ENCODE data around the gene SYNGR2.
A peak's percentile ranks its signal among the peaks of the same experiment; 100 is the strongest.

Gene SYNGR2

GRCh38 chr17:78180508-78180907, 12.1 kb downstream of the SYNGR2 start:
- Histone ChIP-seq H3K9ac (ENCODE audit: insufficient read length, low read depth) (no peak overlapping the region), H3K9me3 (ENCODE audit: insufficient read depth, low read length) (no peaks in the 10 kb centered on the region), H3K4me1 (ENCODE audit: insufficient read depth, insufficient read length) (peaks cover 10% of the 10 kb centered on the region), H3K4me3 (ENCODE audit: insufficient read length, low read depth) (no peak overlapping the region), H3K36me3 (ENCODE audit: insufficient read depth, insufficient read length, low read length) (peaks cover 89% of the 10 kb centered on the region), H3K27me3 (ENCODE audit: insufficient read depth, insufficient read length) (no peaks in the 10 kb centered on the region)
- no peak for DNase-seq (ENCODE audit: low read depth, low spot score)
- TF ChIP-seq SUZ12 (IDR thresholded peaks at IDR 0.05; ENCODE audit: extremely low read depth, insufficient read depth, insufficient read length), result no peak
- no peak for TF ChIP-seq ZNF274 (IDR thresholded peaks at IDR 0.05; ENCODE audit: low read depth, low read length)
- no peak for TF ChIP-seq YY1 (IDR thresholded peaks at IDR 0.05; ENCODE audit: insufficient read depth, insufficient read length)

- peaks cover 8% of the 10 kb centered on the region for H3K4me1 ChIP-seq (ENCODE audit: insufficient read depth, insufficient read length)
- DNase-seq (ENCODE audit: low read depth, low spot score), result no peak
- H3K9me3 ChIP-seq (ENCODE audit: insufficient read depth, low read length), result no peaks in the 10 kb centered on the region
- H3K4me3 ChIP-seq (ENCODE audit: insufficient read length, low read depth), result no peak overlapping the region
- no peak overlapping the region for H3K9ac ChIP-seq (ENCODE audit: insufficient read length, low read depth)
- TF ChIP-seq ZNF274 (IDR thresholded peaks at IDR 0.05; ENCODE audit: low read depth, low read length) (no peak), YY1 (IDR thresholded peaks at IDR 0.05; ENCODE audit: insufficient read depth, insufficient read length) (no peak), SUZ12 (IDR thresholded peaks at IDR 0.05; ENCODE audit: extremely low read depth, insufficient read depth, insufficient read length) (no peak)
- no peaks in the 10 kb centered on the region for H3K27me3 ChIP-seq (ENCODE audit: insufficient read depth, insufficient read length)
- peaks cover 78% of the 10 kb centered on the region for H3K36me3 ChIP-seq (ENCODE audit: insufficient read depth, insufficient read length, low read length)
Measured at GRCh38 chr17:78182504-78182903, 14.1 kb downstream of the SYNGR2 start.

GRCh38 chr17:78183916-78184315, 15.5 kb downstream of the SYNGR2 start:
- peak overlapping the region; percentile 3 for H3K4me3 ChIP-seq (ENCODE audit: insufficient read length, low read depth)
- H3K36me3 ChIP-seq (ENCODE audit: insufficient read depth, insufficient read length, low read length), result peaks cover 68% of the 10 kb centered on the region
- H3K4me1 ChIP-seq (ENCODE audit: insufficient read depth, insufficient read length), result peaks cover 8% of the 10 kb centered on the region
- H3K9ac ChIP-seq (ENCODE audit: insufficient read length, low read depth), result peak overlapping the region; percentile 34
- H3K27me3 ChIP-seq (ENCODE audit: insufficient read depth, insufficient read length), result no peaks in the 10 kb centered on the region
- TF ChIP-seq ZNF274 (IDR thresholded peaks at IDR 0.05; ENCODE audit: low read depth, low read length) (no peak), SUZ12 (IDR thresholded peaks at IDR 0.05; ENCODE audit: extremely low read depth, insufficient read depth, insufficient read length) (no peak), YY1 (IDR thresholded peaks at IDR 0.05; ENCODE audit: insufficient read depth, insufficient read length) (no peak)
- no peaks in the 10 kb centered on the region for H3K9me3 ChIP-seq (ENCODE audit: insufficient read depth, low read length)
- no peak for DNase-seq (ENCODE audit: low read depth, low spot score)

GRCh38 chr17:78184351-78184750, 16.0 kb downstream of the SYNGR2 start:
- Histone ChIP-seq H3K4me3 (ENCODE audit: insufficient read length, low read depth) (peak overlapping the region; percentile 3), H3K27me3 (ENCODE audit: insufficient read depth, insufficient read length) (no peaks in the 10 kb centered on the region), H3K9me3 (ENCODE audit: insufficient read depth, low read length) (no peaks in the 10 kb centered on the region), H3K4me1 (ENCODE audit: insufficient read depth, insufficient read length) (peaks cover 8% of the 10 kb centered on the region), H3K36me3 (ENCODE audit: insufficient read depth, insufficient read length, low read length) (peaks cover 64% of the 10 kb centered on the region), H3K9ac (ENCODE audit: insufficient read length, low read depth) (peak overlapping the region; percentile 69)
- no peak for DNase-seq (ENCODE audit: low read depth, low spot score)
- TF ChIP-seq ZNF274 (IDR thresholded peaks at IDR 0.05; ENCODE audit: low read depth, low read length) (no peak), SUZ12 (IDR thresholded peaks at IDR 0.05; ENCODE audit: extremely low read depth, insufficient read depth, insufficient read length) (no peak), YY1 (IDR thresholded peaks at IDR 0.05; ENCODE audit: insufficient read depth, insufficient read length) (no peak)

- H3K9ac ChIP-seq (ENCODE audit: insufficient read length, low read depth), result peak overlapping the region; percentile 69
- H3K9me3 ChIP-seq (ENCODE audit: insufficient read depth, low read length), result no peaks in the 10 kb centered on the region
- no peak for DNase-seq (ENCODE audit: low read depth, low spot score)
- H3K27me3 ChIP-seq (ENCODE audit: insufficient read depth, insufficient read length), result no peaks in the 10 kb centered on the region
- TF ChIP-seq SUZ12 (IDR thresholded peaks at IDR 0.05; ENCODE audit: extremely low read depth, insufficient read depth, insufficient read length), result no peak
- TF ChIP-seq YY1 (IDR thresholded peaks at IDR 0.05; ENCODE audit: insufficient read depth, insufficient read length), result no peak
- no peak for TF ChIP-seq ZNF274 (IDR thresholded peaks at IDR 0.05; ENCODE audit: low read depth, low read length)
- H3K4me1 ChIP-seq (ENCODE audit: insufficient read depth, insufficient read length), result peaks cover 8% of the 10 kb centered on the region
- H3K36me3 ChIP-seq (ENCODE audit: insufficient read depth, insufficient read length, low read length), result peaks cover 59% of the 10 kb centered on the region
- H3K4me3 ChIP-seq (ENCODE audit: insufficient read length, low read depth), result peak overlapping the region; percentile 90
Measured at GRCh38 chr17:78184868-78185267, 16.5 kb downstream of the SYNGR2 start.

- H3K9ac ChIP-seq (ENCODE audit: insufficient read length, low read depth), result peak overlapping the region; percentile 78
- H3K9me3 ChIP-seq (ENCODE audit: insufficient read depth, low read length), result no peaks in the 10 kb centered on the region
- no peak for TF ChIP-seq SUZ12 (IDR thresholded peaks at IDR 0.05; ENCODE audit: extremely low read depth, insufficient read depth, insufficient read length)
- no peak for TF ChIP-seq YY1 (IDR thresholded peaks at IDR 0.05; ENCODE audit: insufficient read depth, insufficient read length)
- TF ChIP-seq ZNF274 (IDR thresholded peaks at IDR 0.05; ENCODE audit: low read depth, low read length), result no peak
- H3K4me1 ChIP-seq (ENCODE audit: insufficient read depth, insufficient read length), result peaks cover 15% of the 10 kb centered on the region
- H3K36me3 ChIP-seq (ENCODE audit: insufficient read depth, insufficient read length, low read length), result peaks cover 54% of the 10 kb centered on the region
- H3K27me3 ChIP-seq (ENCODE audit: insufficient read depth, insufficient read length), result no peaks in the 10 kb centered on the region
- H3K4me3 ChIP-seq (ENCODE audit: insufficient read length, low read depth), result peak overlapping the region; percentile 90
- DNase-seq (ENCODE audit: low read depth, low spot score), result no peak
Measured at GRCh38 chr17:78185981-78186691, 17.8 kb downstream of the SYNGR2 start.

GRCh38 chr17:78186692-78187595, 18.6 kb downstream of the SYNGR2 start, which contains the start of the genes AFMID and TK1:
Gene AFMID (plus strand): TSS chr17:78187362. CDS start chr17:78187371, 9 bp downstream.
Gene TK1 (minus strand): TSS chr17:78187052. CDS start chr17:78186994, 58 bp downstream.
- DNase-seq (ENCODE audit: low read depth, low spot score), result peak; percentile 92
- Histone ChIP-seq H3K36me3 (ENCODE audit: insufficient read depth, insufficient read length, low read length) (peaks cover 52% of the 10 kb centered on the region), H3K27me3 (ENCODE audit: insufficient read depth, insufficient read length) (no peaks in the 10 kb centered on the region), H3K4me3 (ENCODE audit: insufficient read length, low read depth) (peak within 1 kb of the TSS; percentile 90), H3K9ac (ENCODE audit: insufficient read length, low read depth) (peak within 1 kb of the TSS; percentile 96), H3K9me3 (ENCODE audit: insufficient read depth, low read length) (no peaks in the 10 kb centered on the region), H3K4me1 (ENCODE audit: insufficient read depth, insufficient read length) (peaks cover 16% of the 10 kb centered on the region)
- TF ChIP-seq YY1 (IDR thresholded peaks at IDR 0.05; ENCODE audit: insufficient read depth, insufficient read length), result peak; percentile 70
- TF ChIP-seq SUZ12 (IDR thresholded peaks at IDR 0.05; ENCODE audit: extremely low read depth, insufficient read depth, insufficient read length), result no peak

Data from NT2/D1 (cell line).